Measurements from ENCODE around the gene PCDHGA9. TPM values are rescaled to one million over a fixed set of nuclear protein-coding genes. Genes with fewer than 3 reads are reported as not detected.

Gene PCDHGA9
- total RNA-seq = 3.5 and 3.9 TPM in 2 replicates
- polyA plus RNA-seq = 1.1 and 1.2 TPM in 2 replicates
- polyA plus RNA-seq (2011; cell fraction: cytosol; rRNA removed) = 0.72 and 0.85 TPM in 2 replicates
- 2.7 and 3.5 TPM in 2 replicates for polyA plus RNA-seq (2011; cell fraction: nucleus; rRNA removed)
- 0.38 and 0.63 TPM in 2 replicates for polyA plus RNA-seq (2012)
- 7.7 and 9.2 TPM in 2 replicates for polyA minus RNA-seq
- not detected for polyA minus RNA-seq (2011; cell fraction: cytosol; rRNA and poly(A)+ RNA removed)
- 17.1 and 17.3 TPM in 2 replicates for polyA minus RNA-seq (2011; cell fraction: nucleus; rRNA and poly(A)+ RNA removed)
- Bru-seq, nascent RNA = percentile 58 among the genes with signal in this experiment
- BruChase-seq, experiment 1, labeled RNA remaining after a 6-hour chase = percentile 73 among the genes with signal in this experiment
- BruChase-seq, experiment 2, labeled RNA remaining after a 2-hour chase = percentile 69 among the genes with signal in this experiment
- long read RNA-seq, full-length matches to known transcripts = 1 of 1 reads
- long read RNA-seq, partial matches to known transcripts = 0 of 1 reads
- long read RNA-seq, other reads (novel, unspliced or antisense) = 0 of 1 reads

- Histone ChIP-seq H3K9ac (replicated peaks; ENCODE audit: extremely low read depth, insufficient read depth, low read length) (no peak within 1 kb of the TSS), H3K79me2 (ENCODE audit: control insufficient read depth, insufficient read depth, low read length) (no peaks in the 10 kb centered on the region), H3K9me1 (replicated peaks; ENCODE audit: control insufficient read depth, extremely low read depth, insufficient read depth, low read length) (no peaks in the 10 kb centered on the region), H3K4me2 (ENCODE audit: insufficient read depth, low read length) (peak within 1 kb of the TSS; percentile 47), H3K27me3 (ENCODE audit: control insufficient read depth in 2 of 2, insufficient read depth in 2 of 2, low read length in 2 of 2) (peaks cover 47 to 68% of the 10 kb centered on the region in 2 experiments), H3K4me1 (ENCODE audit: control insufficient read depth, extremely low read depth, insufficient read depth, low read length) (peaks cover 2% of the 10 kb centered on the region), H3K9me3 (replicated peaks; ENCODE audit: control insufficient read depth, insufficient read depth, low read length) (no peaks in the 10 kb centered on the region), H2AFZ (ENCODE audit: low read depth, low read length) (no peak within 1 kb of the TSS), H3K36me3 (ENCODE audit: control insufficient read depth in 2 of 2, extremely low read depth in 1 of 2, insufficient read depth in 2 of 2, low read length in 2 of 2) (no peaks in the 10 kb centered on the region), H4K20me1 (replicated peaks; ENCODE audit: control insufficient read depth, extremely low read depth, insufficient read depth, low read length) (no peaks in the 10 kb centered on the region), H3K4me3 (replicated peaks in 1 of 3; ENCODE audit: insufficient read depth in 1 of 3, low read depth in 1 of 3, low read length in 3 of 3) (peak within 1 kb of the TSS in 2 of 3 experiments; percentile 9 to 28), H3K27ac (ENCODE audit: insufficient read depth, low read depth, low read length) (no peak within 1 kb of the TSS)
- dilution Hi-C loops (cut with MboI; ENCODE audit: extremely low pct_ligation_motif_present, low sequenced_read_pairs) = no loop called here
- BruUV-seq (replicated peaks) = no TSS peak
- ChIA-PET POLR2A (no interaction called here), CTCF (interaction anchor here (0.8 to 1.9 kb wide), 16 partner anchors 10 to 165 kb away, joined by 3 to 23 read pairs (median 4); partner anchors contain the start of genes PCDHGA10, PCDHGA11, PCDHGA12 and PCDHGB1)
- DNase-seq (ENCODE audit: low read depth, low spot score) (no peak), FAIRE-seq (peak; percentile 59)
- intact Hi-C loops (cut with micrococcal nuclease) = no loop called here
- TF ChIP-seq, protein P1, sequence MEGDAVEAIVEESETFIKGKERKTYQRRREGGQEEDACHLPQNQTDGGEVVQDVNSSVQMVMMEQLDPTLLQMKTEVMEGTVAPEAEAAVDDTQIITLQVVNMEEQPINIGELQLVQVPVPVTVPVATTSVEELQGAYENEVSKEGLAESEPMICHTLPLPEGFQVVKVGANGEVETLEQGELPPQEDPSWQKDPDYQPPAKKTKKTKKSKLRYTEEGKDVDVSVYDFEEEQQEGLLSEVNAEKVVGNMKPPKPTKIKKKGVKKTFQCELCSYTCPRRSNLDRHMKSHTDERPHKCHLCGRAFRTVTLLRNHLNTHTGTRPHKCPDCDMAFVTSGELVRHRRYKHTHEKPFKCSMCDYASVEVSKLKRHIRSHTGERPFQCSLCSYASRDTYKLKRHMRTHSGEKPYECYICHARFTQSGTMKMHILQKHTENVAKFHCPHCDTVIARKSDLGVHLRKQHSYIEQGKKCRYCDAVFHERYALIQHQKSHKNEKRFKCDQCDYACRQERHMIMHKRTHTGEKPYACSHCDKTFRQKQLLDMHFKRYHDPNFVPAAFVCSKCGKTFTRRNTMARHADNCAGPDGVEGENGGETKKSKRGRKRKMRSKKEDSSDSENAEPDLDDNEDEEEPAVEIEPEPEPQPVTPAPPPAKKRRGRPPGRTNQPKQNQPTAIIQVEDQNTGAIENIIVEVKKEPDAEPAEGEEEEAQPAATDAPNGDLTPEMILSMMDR (IDR thresholded peaks at IDR 0.05; ENCODE audit: extremely low read depth in 1 of 2, insufficient read depth in 1 of 2, low read depth in 1 of 2, low read length in 2 of 2) = peak; percentile 37 to 57
- TF ChIP-seq POLR2A (IDR thresholded peaks at IDR 0.05; ENCODE audit: low read depth, low read length) = no peak
- TF ChIP-seq, protein P2, sequence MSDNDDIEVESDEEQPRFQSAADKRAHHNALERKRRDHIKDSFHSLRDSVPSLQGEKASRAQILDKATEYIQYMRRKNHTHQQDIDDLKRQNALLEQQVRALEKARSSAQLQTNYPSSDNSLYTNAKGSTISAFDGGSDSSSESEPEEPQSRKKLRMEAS (IDR thresholded peaks at IDR 0.05; ENCODE audit: insufficient read depth, insufficient read length) = no peak
- TF ChIP-seq JUN (IDR thresholded peaks at IDR 0.05; ENCODE audit: borderline replicate concordance, insufficient read depth, insufficient read length, low read depth) = no peak
These were observed at the start of gene PCDHGA9 for GRCh38 chr5:141402553-141403243. PCDHGA9 (plus strand) TSS chr5:141402778; CDS start chr5:141402953, 175 bp downstream.

Measured in endothelial cell of umbilical vein (primary cell).